ENCODE data around the gene ABCA10. TPM values are rescaled to one million over a fixed set of nuclear protein-coding genes. Genes with fewer than 3 reads are reported as not detected.

The ABCA10 gene
- total RNA-seq, 2 donors from 2014 or later: not detected

- no peaks in the 10 kb centered on the region for H3K36me3 ChIP-seq (ENCODE audit: control insufficient read depth, insufficient read depth, low read length)
- DNase-seq: no peak
- peaks cover 6% of the 10 kb centered on the region for H3K4me1 Mint-ChIP-seq
- H3K4me3 Mint-ChIP-seq: no peak overlapping the region
- H3K27me3 ChIP-seq (ENCODE audit: control insufficient read depth, insufficient read depth, low read length, poor library complexity, severe bottlenecking): no peaks in the 10 kb centered on the region
- H3K4me3 ChIP-seq (ENCODE audit: low read length): no peak overlapping the region
- no peak overlapping the region for H3K27ac ChIP-seq (ENCODE audit: low read depth, low read length)
- H3K4me1 ChIP-seq (ENCODE audit: control insufficient read depth, insufficient read depth, low read length): no peaks in the 10 kb centered on the region
- no peaks in the 10 kb centered on the region for H3K36me3 Mint-ChIP-seq (ENCODE audit: low read depth)
- peaks cover 4% of the 10 kb centered on the region for H3K27me3 Mint-ChIP-seq (ENCODE audit: insufficient read depth)
- H3K9me3 Mint-ChIP-seq: no peaks in the 10 kb centered on the region
- H3K27ac Mint-ChIP-seq: no peak overlapping the region
- WGBS, 2 experiments (ENCODE audit: insufficient coverage in 1 of 2, insufficient read length in 1 of 2): 83 to 87% methylated on average over 2 to 3 of the region's 3 CpGs
- H3K9ac ChIP-seq (ENCODE audit: extremely low read depth, low read length, poor library complexity, severe bottlenecking): no peak overlapping the region
- TF ChIP-seq CTCF (conservative IDR thresholded peaks at IDR 0.05): no peak
- no peaks in the 10 kb centered on the region for H3K9me3 ChIP-seq (ENCODE audit: control insufficient read depth, low read length)
These were observed 94.5 kb downstream of the ABCA10 start for GRCh38 chr17:69134112-69134511.

- Mint-ChIP-seq H3K4me1 (peaks cover 6% of the 10 kb centered on the region), H3K27me3 (ENCODE audit: insufficient read depth) (peaks cover 4% of the 10 kb centered on the region), H3K36me3 (ENCODE audit: low read depth) (no peaks in the 10 kb centered on the region), H3K4me3 (no peak overlapping the region), H3K9me3 (no peaks in the 10 kb centered on the region), H3K27ac (no peak overlapping the region)
- no peak for TF ChIP-seq CTCF (conservative IDR thresholded peaks at IDR 0.05)
- 71 to 78% methylated on average over 5 to 6 of the region's 6 CpGs for WGBS, 2 experiments (ENCODE audit: insufficient coverage in 1 of 2, insufficient read length in 1 of 2)
- no peak overlapping the region for H3K9ac ChIP-seq (ENCODE audit: extremely low read depth, low read length, poor library complexity, severe bottlenecking)
- no peaks in the 10 kb centered on the region for H3K27me3 ChIP-seq (ENCODE audit: control insufficient read depth, insufficient read depth, low read length, poor library complexity, severe bottlenecking)
- no peaks in the 10 kb centered on the region for H3K9me3 ChIP-seq (ENCODE audit: control insufficient read depth, low read length)
- DNase-seq: no peak
- no peak overlapping the region for H3K27ac ChIP-seq (ENCODE audit: low read depth, low read length)
- no peak overlapping the region for H3K4me3 ChIP-seq (ENCODE audit: low read length)
- no peaks in the 10 kb centered on the region for H3K4me1 ChIP-seq (ENCODE audit: control insufficient read depth, insufficient read depth, low read length)
- no peaks in the 10 kb centered on the region for H3K36me3 ChIP-seq (ENCODE audit: control insufficient read depth, insufficient read depth, low read length)
These were observed 97.9 kb downstream of the ABCA10 start for GRCh38 chr17:69130627-69131296.

GRCh38 chr17:69123626-69124025 is 105.0 kb downstream of the ABCA10 start:
- no peak overlapping the region for H3K27ac Mint-ChIP-seq
- no peak for TF ChIP-seq CTCF (conservative IDR thresholded peaks at IDR 0.05)
- 86 to 100% methylated on average over 1 of the region's 1 CpG for WGBS, 2 experiments (ENCODE audit: insufficient coverage in 1 of 2, insufficient read length in 1 of 2)
- Histone ChIP-seq H3K9me3 (ENCODE audit: control insufficient read depth, low read length) (no peaks in the 10 kb centered on the region), H3K4me3 (ENCODE audit: low read length) (no peak overlapping the region), H3K4me1 (ENCODE audit: control insufficient read depth, insufficient read depth, low read length) (no peaks in the 10 kb centered on the region), H3K36me3 (ENCODE audit: control insufficient read depth, insufficient read depth, low read length) (no peaks in the 10 kb centered on the region), H3K27me3 (ENCODE audit: control insufficient read depth, insufficient read depth, low read length, poor library complexity, severe bottlenecking) (no peaks in the 10 kb centered on the region), H3K9ac (ENCODE audit: extremely low read depth, low read length, poor library complexity, severe bottlenecking) (no peak overlapping the region), H3K27ac (ENCODE audit: low read depth, low read length) (no peak overlapping the region)
- H3K36me3 Mint-ChIP-seq (ENCODE audit: low read depth): no peaks in the 10 kb centered on the region
- no peak for DNase-seq
- no peaks in the 10 kb centered on the region for H3K4me1 Mint-ChIP-seq
- no peaks in the 10 kb centered on the region for H3K9me3 Mint-ChIP-seq
- H3K4me3 Mint-ChIP-seq: no peak overlapping the region
- peaks cover 3% of the 10 kb centered on the region for H3K27me3 Mint-ChIP-seq (ENCODE audit: insufficient read depth)

Measured in endodermal cell (in vitro differentiated cells).